IPS DF 19.7 (cell line): Measurements from ENCODE around the gene RNF38.
A peak's percentile ranks its signal among the peaks of the same experiment; 100 is the strongest.
"Not testable (repeated sequence)": the region's sequence is repeated elsewhere in the genome, so short reads cannot be mapped to it uniquely, and the experiment has no call there.

Source experiments
- DNase-seq: peaks from one replicate; pipeline ENCODE4 v3.0.0-alpha.2; 2013; ENCODE audit warnings: low read depth, low spot score

RNF38 gene

GRCh38 chr9:36407122-36407723, 7.2 kb upstream of the RNF38 start:
- DNase-seq, result no peak

GRCh38 chr9:36402536-36402935, 2.5 kb upstream of the RNF38 start:
- no peak for DNase-seq

- DNase-seq, result no peak
Measured at GRCh38 chr9:36401897-36402480, 1.9 kb upstream of the RNF38 start.

GRCh38 chr9:36401164-36401740, 1.2 kb upstream of the RNF38 start:
- DNase-seq, result no peak

- no peak for DNase-seq
Measured at GRCh38 chr9:36400332-36401163, 479 bp upstream of the RNF38 start.

- no peak for DNase-seq
Measured at GRCh38 chr9:36398745-36399144, 1.3 kb downstream of the RNF38 start.

- no peak for DNase-seq
Measured at GRCh38 chr9:36396985-36397384, 3.1 kb downstream of the RNF38 start.

- no peak for DNase-seq
Measured at GRCh38 chr9:36392489-36392888, 7.6 kb downstream of the RNF38 start.

GRCh38 chr9:36389590-36389989, 10.5 kb downstream of the RNF38 start:
- no peak for DNase-seq

- DNase-seq, result not testable (repeated sequence)
Measured at GRCh38 chr9:36386396-36386965, 13.6 kb downstream of the RNF38 start.

- DNase-seq, result no peak
Measured at GRCh38 chr9:36382484-36382883, 17.6 kb downstream of the RNF38 start.

- no peak for DNase-seq
Measured at GRCh38 chr9:36364577-36364976, 35.5 kb downstream of the RNF38 start.

- no peak for DNase-seq
Measured at GRCh38 chr9:36363448-36363847, 36.6 kb downstream of the RNF38 start.

- no peak for DNase-seq
Measured at GRCh38 chr9:36358486-36358885, 41.6 kb downstream of the RNF38 start.

- no peak for DNase-seq
Measured at GRCh38 chr9:36357639-36358038, 42.4 kb downstream of the RNF38 start.

- no peak for DNase-seq
Measured at GRCh38 chr9:36346569-36346968, 53.5 kb downstream of the RNF38 start.

GRCh38 chr9:36345103-36345846, 54.8 kb downstream of the RNF38 start:
- DNase-seq, result peak; percentile 9

- no peak for DNase-seq
Measured at GRCh38 chr9:36341936-36342577, 58.0 kb downstream of the RNF38 start.

GRCh38 chr9:36337865-36338264, 62.2 kb downstream of the RNF38 start:
- DNase-seq, result no peak

- DNase-seq, result no peak
Measured at GRCh38 chr9:36337002-36337401, 63.1 kb downstream of the RNF38 start.
